A549 treated with CORT108297 at 1 μM for 4 hours (cell line): ENCODE measurements around the gene OR10P1. TPM values are rescaled to one million over a fixed set of nuclear protein-coding genes. Genes with fewer than 3 reads are reported as not detected.

Experiments used
- total RNA-seq: library from RNA; stranded (reverse); fragments of 200-300 nt; extraction: Qiagen RNA extraction; gene quantifications from 5 replicates; pipeline ENCODE4 v1.2.3, GENCODE V29; 2022

Gene OR10P1
- not detected in 5 replicates for total RNA-seq

GRCh38 chr12:55636853-55637252, at the start of gene OR10P1:
OR10P1 (plus strand) TSS chr12:55636892; CDS start chr12:55636892, 0 bp downstream.

Other genes with a start within 250 kb of the OR10P1 start
- gene OR6C65, start 236.4 kb upstream of the OR10P1 start, total RNA-seq = not detected in 5 replicates
- gene OR6C76, start 210.6 kb upstream of the OR10P1 start, total RNA-seq = not detected in 5 replicates
- gene OR6C2, start 192.8 kb upstream of the OR10P1 start, total RNA-seq = not detected in 5 replicates
- gene OR6C70, start 166.8 kb upstream of the OR10P1 start, total RNA-seq = not detected in 5 replicates
- not detected in 5 replicates for gene OR6C68, start 144.5 kb upstream of the OR10P1 start, total RNA-seq
- gene OR6C4, start 87.3 kb upstream of the OR10P1 start, total RNA-seq = not detected in 5 replicates
- not detected in 5 replicates for gene OR2AP1, start 64.4 kb upstream of the OR10P1 start, total RNA-seq
- gene ITGA7, start 71.0 kb downstream of the OR10P1 start, total RNA-seq = 1.0 to 1.5 TPM (median 1.3 TPM) in 5 replicates
- 122 to 154 TPM (median 152 TPM) in 5 replicates for gene BLOC1S1, start 79.2 kb downstream of the OR10P1 start, total RNA-seq
- 1.9 to 2.9 TPM (median 2.2 TPM) in 5 replicates for gene RDH5, start 83.5 kb downstream of the OR10P1 start, total RNA-seq
- gene CD63, start 92.1 kb downstream of the OR10P1 start, total RNA-seq = 670 to 749 TPM (median 714 TPM) in 5 replicates
- gene GDF11, start 106.2 kb downstream of the OR10P1 start, total RNA-seq = 2.4 to 5.3 TPM (median 5.0 TPM) in 5 replicates
- 89.2 to 145 TPM (median 91.9 TPM) in 5 replicates for gene SARNP, start 180.8 kb downstream of the OR10P1 start, total RNA-seq
- gene ORMDL2, start 181.1 kb downstream of the OR10P1 start, total RNA-seq = 78.5 to 105 TPM (median 98.4 TPM) in 5 replicates
- gene DNAJC14, start 192.7 kb downstream of the OR10P1 start, total RNA-seq = 16.9 to 23.8 TPM (median 21.3 TPM) in 5 replicates
- gene MMP19, start 206.0 kb downstream of the OR10P1 start, total RNA-seq = 0.07 to 0.31 TPM (median 0.22 TPM) in 5 replicates